ENCODE results near the gene NUDT6.

NUDT6 gene

DNA sequence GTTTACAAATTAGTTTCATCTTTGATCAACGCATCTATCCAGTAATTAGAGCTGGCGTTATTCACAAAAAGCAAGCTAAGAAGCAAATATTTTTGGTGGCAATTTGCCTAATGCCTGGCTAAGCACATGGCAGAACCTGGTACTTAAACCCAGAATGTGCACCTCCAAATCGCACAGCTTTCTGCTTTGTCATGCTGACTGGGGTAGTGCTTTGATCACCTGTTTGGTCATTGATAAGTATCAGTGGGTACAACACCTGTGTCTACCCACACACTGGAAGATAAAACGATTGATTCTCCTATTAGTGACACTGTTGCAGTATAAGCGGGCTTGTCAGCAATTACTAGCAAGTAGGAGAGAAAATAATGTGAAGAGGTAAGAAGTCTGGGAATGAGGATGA, 1.9 kb downstream of the NUDT6 start:
- no peak for DNase-seq
- peaks cover 16% of the 10 kb centered on the region for H3K79me1 ChIP-seq (replicated peaks; ENCODE audit: low read length, poor library complexity, severe bottlenecking)
- H3K27me3 ChIP-seq (ENCODE audit: control insufficient read depth in 1 of 2, insufficient read depth in 1 of 2, low read length in 2 of 2), result no peaks in the 10 kb centered on the region
- no peak overlapping the region for H3K23ac ChIP-seq (ENCODE audit: low read length in 2 of 2)
- no peak overlapping the region for H4K8ac ChIP-seq (ENCODE audit: low read length)
- H3K4me2 ChIP-seq (ENCODE audit: low read length, poor library complexity, severe bottlenecking), result no peak overlapping the region
- H2AFZ ChIP-seq (ENCODE audit: low read depth, low read length), result no peak overlapping the region
- H3K4me3 ChIP-seq (ENCODE audit: insufficient read depth in 1 of 2, low read depth in 1 of 2, low read length in 2 of 2), result peak overlapping the region in 1 of 2 experiments; percentile 90
- H2BK15ac ChIP-seq (ENCODE audit: low read depth, poor library complexity, severe bottlenecking), result no peak overlapping the region
- no peak overlapping the region for H3K14ac ChIP-seq (ENCODE audit: low read length in 2 of 2)
- H3K36me3 ChIP-seq (ENCODE audit: control insufficient read depth in 1 of 2, insufficient read depth in 2 of 2, low read depth in 1 of 2, low read length in 2 of 2), result peaks cover 0 to 11% of the 10 kb centered on the region in 2 experiments
- H3K4ac ChIP-seq (ENCODE audit: low read depth in 1 of 2, low read length in 2 of 2), result no peak overlapping the region
- H2BK12ac ChIP-seq (ENCODE audit: low read length in 2 of 2), result no peak overlapping the region
- no peak overlapping the region for H2AK5ac ChIP-seq (ENCODE audit: low read length, severe bottlenecking)
- H4K91ac ChIP-seq (ENCODE audit: low read length), result no peak overlapping the region
- 98% methylated on average over 5 of the region's 5 CpGs for WGBS
- no peak overlapping the region for H2BK5ac ChIP-seq (ENCODE audit: low read depth, low read length, poor library complexity, severe bottlenecking)
- no peak overlapping the region for H3K18ac ChIP-seq (ENCODE audit: low read depth in 1 of 2, low read length in 2 of 2)
- peaks cover 3% of the 10 kb centered on the region for H3K4me1 ChIP-seq (ENCODE audit: control insufficient read depth, insufficient read depth, low read depth, low read length)
- H3K9ac ChIP-seq (ENCODE audit: low read length), result no peak overlapping the region
- no peak overlapping the region for H2BK120ac ChIP-seq (ENCODE audit: low read depth, low read length)
- no peaks in the 10 kb centered on the region for H3K9me3 ChIP-seq (ENCODE audit: control insufficient read depth, low read length)
- no peak overlapping the region for H3K27ac ChIP-seq (ENCODE audit: low read length, poor library complexity, severe bottlenecking)

- Histone ChIP-seq H3K4me1 (ENCODE audit: control insufficient read depth, insufficient read depth, low read depth, low read length) (peaks cover 3% of the 10 kb centered on the region), H3K18ac (ENCODE audit: low read depth in 1 of 2, low read length in 2 of 2) (no peak overlapping the region), H2AFZ (ENCODE audit: low read depth, low read length) (no peak overlapping the region), H2BK15ac (ENCODE audit: low read depth, poor library complexity, severe bottlenecking) (no peak overlapping the region), H3K79me1 (replicated peaks; ENCODE audit: low read length, poor library complexity, severe bottlenecking) (peaks cover 6% of the 10 kb centered on the region), H2BK5ac (ENCODE audit: low read depth, low read length, poor library complexity, severe bottlenecking) (no peak overlapping the region), H3K36me3 (ENCODE audit: control insufficient read depth in 1 of 2, insufficient read depth in 2 of 2, low read depth in 1 of 2, low read length in 2 of 2) (peaks cover 0 to 15% of the 10 kb centered on the region in 2 experiments), H3K27ac (ENCODE audit: low read length, poor library complexity, severe bottlenecking) (no peak overlapping the region), H3K4me2 (ENCODE audit: low read length, poor library complexity, severe bottlenecking) (no peak overlapping the region), H3K9me3 (ENCODE audit: control insufficient read depth, low read length) (no peaks in the 10 kb centered on the region), H3K23ac (ENCODE audit: low read length in 2 of 2) (no peak overlapping the region), H4K8ac (ENCODE audit: low read length) (no peak overlapping the region), H3K14ac (ENCODE audit: low read length in 2 of 2) (no peak overlapping the region), H4K91ac (ENCODE audit: low read length) (no peak overlapping the region), H3K27me3 (ENCODE audit: control insufficient read depth in 1 of 2, insufficient read depth in 1 of 2, low read length in 2 of 2) (no peaks in the 10 kb centered on the region), H2AK5ac (ENCODE audit: low read length, severe bottlenecking) (no peak overlapping the region), H2BK12ac (ENCODE audit: low read length in 2 of 2) (no peak overlapping the region), H3K4ac (ENCODE audit: low read depth in 1 of 2, low read length in 2 of 2) (no peak overlapping the region), H2BK120ac (ENCODE audit: low read depth, low read length) (no peak overlapping the region), H3K9ac (ENCODE audit: low read length) (no peak overlapping the region), H3K4me3 (ENCODE audit: insufficient read depth in 1 of 2, low read depth in 1 of 2, low read length in 2 of 2) (no peak overlapping the region)
- 93% methylated on average over 3 of the region's 5 CpGs for WGBS
- no peak for DNase-seq
Measured at GRCh38 chr4:122917731-122918130, 4.7 kb downstream of the NUDT6 start.

DNA sequence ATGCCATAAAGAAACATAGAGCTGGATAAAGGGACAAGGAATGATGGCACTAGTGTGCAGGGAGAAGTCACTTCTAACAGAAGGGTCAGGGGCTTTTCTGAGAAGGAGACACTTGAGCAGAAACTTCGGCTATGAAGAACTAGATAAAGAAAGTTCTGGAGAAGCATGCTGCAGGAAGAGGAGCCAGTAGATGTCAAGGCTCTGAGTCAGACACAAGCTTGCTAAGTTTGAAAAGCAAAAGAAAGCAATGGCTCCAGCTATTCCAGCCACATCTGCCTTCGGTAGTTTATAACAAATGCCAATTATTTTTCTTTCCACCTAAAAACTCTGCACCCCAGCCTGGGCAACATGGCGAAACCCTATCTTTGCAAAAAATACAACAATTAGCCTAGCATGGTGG, 7.5 kb downstream of the NUDT6 start:
- no peaks in the 10 kb centered on the region for H3K4me1 ChIP-seq (ENCODE audit: control insufficient read depth, insufficient read depth, low read depth, low read length)
- H2BK5ac ChIP-seq (ENCODE audit: low read depth, low read length, poor library complexity, severe bottlenecking), result no peak overlapping the region
- no peak overlapping the region for H3K4me2 ChIP-seq (ENCODE audit: low read length, poor library complexity, severe bottlenecking)
- H3K9ac ChIP-seq (ENCODE audit: low read length), result peak overlapping the region; percentile 39
- H4K8ac ChIP-seq (ENCODE audit: low read length), result no peak overlapping the region
- H3K23ac ChIP-seq (ENCODE audit: low read length in 2 of 2), result no peak overlapping the region
- WGBS, result 24% methylated on average over 1 of the region's 3 CpGs
- H3K4me3 ChIP-seq (ENCODE audit: insufficient read depth in 1 of 2, low read depth in 1 of 2, low read length in 2 of 2), result no peak overlapping the region
- H2BK12ac ChIP-seq (ENCODE audit: low read length in 2 of 2), result no peak overlapping the region
- H3K18ac ChIP-seq (ENCODE audit: low read depth in 1 of 2, low read length in 2 of 2), result no peak overlapping the region
- no peaks in the 10 kb centered on the region for H3K9me3 ChIP-seq (ENCODE audit: control insufficient read depth, low read length)
- no peak overlapping the region for H3K14ac ChIP-seq (ENCODE audit: low read length in 2 of 2)
- H2BK15ac ChIP-seq (ENCODE audit: low read depth, poor library complexity, severe bottlenecking), result no peak overlapping the region
- no peak overlapping the region for H2AK5ac ChIP-seq (ENCODE audit: low read length, severe bottlenecking)
- H2BK120ac ChIP-seq (ENCODE audit: low read depth, low read length), result no peak overlapping the region
- H3K79me1 ChIP-seq (replicated peaks; ENCODE audit: low read length, poor library complexity, severe bottlenecking), result peaks cover 3% of the 10 kb centered on the region
- DNase-seq, result peak; percentile 49
- peaks cover 0 to 26% of the 10 kb centered on the region in 2 experiments for H3K36me3 ChIP-seq (ENCODE audit: control insufficient read depth in 1 of 2, insufficient read depth in 2 of 2, low read depth in 1 of 2, low read length in 2 of 2)
- no peak overlapping the region for H3K27ac ChIP-seq (ENCODE audit: low read length, poor library complexity, severe bottlenecking)
- no peak overlapping the region for H2AFZ ChIP-seq (ENCODE audit: low read depth, low read length)
- H3K4ac ChIP-seq (ENCODE audit: low read depth in 1 of 2, low read length in 2 of 2), result no peak overlapping the region
- H4K91ac ChIP-seq (ENCODE audit: low read length), result no peak overlapping the region
- H3K27me3 ChIP-seq (ENCODE audit: control insufficient read depth in 1 of 2, insufficient read depth in 1 of 2, low read length in 2 of 2), result no peaks in the 10 kb centered on the region

- WGBS, result 17% methylated on average over 1 of the region's 4 CpGs
- no peaks in the 10 kb centered on the region for H3K27me3 ChIP-seq (ENCODE audit: control insufficient read depth in 1 of 2, insufficient read depth in 1 of 2, low read length in 2 of 2)
Measured at GRCh38 chr4:122914292-122914904, 8.0 kb downstream of the NUDT6 start.

More at GRCh38 chr4:122914292-122914904, 8.0 kb downstream of the NUDT6 start:
- H2AFZ ChIP-seq (ENCODE audit: low read depth, low read length), result no peak overlapping the region
- H3K9me3 ChIP-seq (ENCODE audit: control insufficient read depth, low read length), result no peaks in the 10 kb centered on the region
- H3K4ac ChIP-seq (ENCODE audit: low read depth in 1 of 2, low read length in 2 of 2), result no peak overlapping the region
- H3K4me2 ChIP-seq (ENCODE audit: low read length, poor library complexity, severe bottlenecking), result no peak overlapping the region
- H3K14ac ChIP-seq (ENCODE audit: low read length in 2 of 2), result no peak overlapping the region
- no peak overlapping the region for H3K27ac ChIP-seq (ENCODE audit: low read length, poor library complexity, severe bottlenecking)
- H3K79me1 ChIP-seq (replicated peaks; ENCODE audit: low read length, poor library complexity, severe bottlenecking), result peaks cover 3% of the 10 kb centered on the region
- H3K36me3 ChIP-seq (ENCODE audit: control insufficient read depth in 1 of 2, insufficient read depth in 2 of 2, low read depth in 1 of 2, low read length in 2 of 2), result peaks cover 0 to 26% of the 10 kb centered on the region in 2 experiments
- no peaks in the 10 kb centered on the region for H3K4me1 ChIP-seq (ENCODE audit: control insufficient read depth, insufficient read depth, low read depth, low read length)
- no peak overlapping the region for H2BK12ac ChIP-seq (ENCODE audit: low read length in 2 of 2)
- H3K4me3 ChIP-seq (ENCODE audit: insufficient read depth in 1 of 2, low read depth in 1 of 2, low read length in 2 of 2), result no peak overlapping the region
- no peak overlapping the region for H3K18ac ChIP-seq (ENCODE audit: low read depth in 1 of 2, low read length in 2 of 2)
- H2AK5ac ChIP-seq (ENCODE audit: low read length, severe bottlenecking), result no peak overlapping the region
- H2BK120ac ChIP-seq (ENCODE audit: low read depth, low read length), result no peak overlapping the region
- H4K8ac ChIP-seq (ENCODE audit: low read length), result no peak overlapping the region
- peak overlapping the region; percentile 39 for H3K9ac ChIP-seq (ENCODE audit: low read length)
- H2BK5ac ChIP-seq (ENCODE audit: low read depth, low read length, poor library complexity, severe bottlenecking), result no peak overlapping the region
- no peak overlapping the region for H4K91ac ChIP-seq (ENCODE audit: low read length)
- no peak for DNase-seq
- no peak overlapping the region for H2BK15ac ChIP-seq (ENCODE audit: low read depth, poor library complexity, severe bottlenecking)
- H3K23ac ChIP-seq (ENCODE audit: low read length in 2 of 2), result no peak overlapping the region
